CD4-positive, alpha-beta T cell treated with Interleukin-6 for 4 hours (primary cell): ENCODE results near the gene TMEM218.
"Not testable (repeated sequence)": the region's sequence is repeated elsewhere in the genome, so short reads cannot be mapped to it uniquely, and the experiment has no call there.

Experiments
- DNase-seq: peaks from one replicate; pipeline ENCODE4 v3.0.0-alpha.2; 2020; ENCODE audit warnings: mixed read lengths

The TMEM218 gene

GRCh38 chr11:125073616-125074483 lies 37.6 kb downstream of the TMEM218 start:
- DNase-seq: no peak

DNA sequence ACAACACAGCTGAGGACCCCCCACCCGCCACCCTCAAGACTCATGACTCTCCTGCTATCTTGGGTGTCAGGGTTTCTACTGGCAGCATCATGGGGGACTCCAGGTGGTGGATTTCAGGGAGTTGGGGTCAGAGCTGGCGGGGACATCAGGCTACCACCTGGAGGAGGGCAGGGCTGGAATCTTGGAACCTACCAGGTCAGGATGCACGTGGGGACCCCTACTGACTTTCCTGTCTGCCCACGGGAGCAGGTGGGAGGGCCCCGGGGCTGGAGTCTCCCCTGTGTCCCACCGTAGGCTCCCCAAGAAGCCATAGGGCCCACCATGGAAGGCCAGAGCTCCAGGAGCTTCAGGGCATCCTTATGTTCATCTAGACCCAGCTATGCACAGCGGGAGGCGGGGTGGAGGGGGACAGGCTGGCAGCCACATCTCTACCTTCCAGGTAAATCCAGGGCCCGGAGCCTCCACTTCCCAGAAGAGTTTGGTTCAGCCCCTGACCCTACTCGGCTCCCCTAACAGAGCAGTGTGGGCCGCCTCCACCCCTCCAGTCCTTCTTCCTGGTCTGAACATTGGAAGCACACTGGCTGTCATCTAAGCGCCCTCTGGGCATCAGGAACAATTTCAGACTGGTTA lies 38.4 kb downstream of the TMEM218 start:
- no peak for DNase-seq

- DNase-seq: no peak
Measured at GRCh38 chr11:125072218-125072960, 39.0 kb downstream of the TMEM218 start.

- DNase-seq: no peak
Measured at GRCh38 chr11:125071846-125072217, 39.6 kb downstream of the TMEM218 start.

DNA sequence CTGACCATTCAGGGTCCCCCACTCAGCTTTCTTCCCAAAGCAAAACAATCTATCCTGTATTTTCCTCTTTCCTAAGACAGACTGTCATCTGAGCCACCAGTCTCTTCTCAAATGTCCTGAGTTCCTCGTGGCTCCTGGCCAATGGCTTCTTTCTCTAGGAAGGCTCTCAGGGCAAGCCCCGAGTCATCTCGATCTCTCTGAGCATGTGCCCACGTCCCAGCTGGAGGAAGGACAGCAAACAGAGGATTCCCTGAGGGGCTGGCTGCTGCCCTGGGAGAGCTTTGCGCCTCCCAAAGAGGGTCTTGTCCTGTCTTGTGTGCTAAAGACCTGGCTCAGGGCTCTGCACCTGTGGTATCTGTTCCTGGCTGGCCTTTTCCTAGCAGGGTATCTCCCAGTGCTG lies 40.0 kb downstream of the TMEM218 start:
- no peak for DNase-seq

- no peak for DNase-seq
Measured at GRCh38 chr11:125070699-125071254, 40.6 kb downstream of the TMEM218 start.

GRCh38 chr11:125069796-125070195 lies 41.6 kb downstream of the TMEM218 start:
- no peak for DNase-seq

DNA sequence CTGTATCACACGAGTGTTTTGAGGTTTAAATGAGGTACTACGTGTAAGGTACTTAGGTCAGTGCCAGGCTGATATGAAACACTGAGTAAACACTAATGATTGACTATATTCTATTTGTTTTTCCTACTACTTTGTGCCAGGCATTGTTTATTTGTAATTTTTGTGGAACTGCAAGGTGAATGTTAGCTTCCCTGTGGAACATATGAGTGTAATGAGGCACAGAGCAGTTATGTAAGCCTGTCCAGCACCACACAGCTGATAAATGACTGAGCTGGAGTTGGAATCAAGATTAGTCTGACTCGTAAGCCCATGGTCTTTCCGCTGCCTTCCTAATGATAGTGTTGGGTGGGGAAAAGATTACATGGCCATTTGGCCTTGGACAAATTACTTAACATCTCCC lies 42.4 kb downstream of the TMEM218 start:
- DNase-seq: no peak

GRCh38 chr11:125068368-125068767 lies 43.1 kb downstream of the TMEM218 start:
- no peak for DNase-seq

DNA sequence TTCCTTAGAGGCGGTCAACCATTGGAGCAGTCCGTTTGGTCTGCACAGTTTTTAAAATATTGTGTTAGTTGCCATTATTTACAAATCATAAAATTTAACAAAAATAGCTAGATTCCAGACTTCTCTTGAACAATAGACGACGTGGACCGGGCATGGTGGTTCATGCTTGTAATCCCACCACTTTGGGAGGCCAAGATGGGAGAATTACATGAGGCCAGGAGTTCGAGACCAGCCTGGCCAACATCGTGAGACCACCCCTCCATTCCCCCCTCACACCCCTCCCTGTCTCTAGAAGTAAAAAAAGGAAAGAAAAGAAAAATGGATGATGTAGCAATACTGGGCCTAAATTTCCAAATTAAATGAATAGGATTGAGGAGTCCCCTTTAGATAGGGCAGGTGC lies 47.4 kb downstream of the TMEM218 start:
- no peak for DNase-seq

DNA sequence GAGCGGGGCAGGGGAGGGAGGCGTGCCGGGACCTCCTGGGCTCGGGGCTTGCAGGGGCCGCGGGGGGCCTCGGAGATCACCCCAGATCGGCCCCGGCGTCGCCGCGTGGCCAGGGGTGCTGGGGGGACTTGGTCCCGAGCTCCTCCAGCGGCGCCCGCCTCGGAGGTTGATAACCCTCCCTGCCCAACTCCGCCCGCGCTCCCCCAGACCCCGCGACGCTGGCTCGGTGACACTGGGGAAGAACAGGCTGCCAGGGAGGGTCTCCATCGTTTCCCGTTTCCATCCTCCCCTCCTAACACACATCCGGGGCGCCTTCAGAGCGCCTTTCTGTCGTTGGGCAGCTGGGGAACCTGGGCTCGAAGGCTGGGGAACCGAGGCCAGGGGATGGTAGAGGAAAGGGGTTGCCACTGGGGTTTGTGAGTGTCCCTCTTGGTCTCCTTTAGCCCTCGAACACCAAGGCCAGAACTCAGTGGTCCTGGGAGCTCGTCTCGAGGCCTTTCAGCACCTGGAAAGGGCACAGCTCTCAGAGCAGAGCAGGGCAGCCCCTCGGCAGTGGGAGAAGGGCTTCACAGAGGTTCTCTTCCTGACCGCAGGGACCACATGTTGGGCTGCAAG lies 47.9 kb downstream of the TMEM218 start:
- no peak for DNase-seq

- peak; percentile 42 for DNase-seq
Measured at GRCh38 chr11:125062931-125063428, 48.4 kb downstream of the TMEM218 start, which contains the start of gene SLC37A2. SLC37A2 (plus strand) TSS chr11:125063305; CDS start chr11:125063368, 63 bp downstream.

DNA sequence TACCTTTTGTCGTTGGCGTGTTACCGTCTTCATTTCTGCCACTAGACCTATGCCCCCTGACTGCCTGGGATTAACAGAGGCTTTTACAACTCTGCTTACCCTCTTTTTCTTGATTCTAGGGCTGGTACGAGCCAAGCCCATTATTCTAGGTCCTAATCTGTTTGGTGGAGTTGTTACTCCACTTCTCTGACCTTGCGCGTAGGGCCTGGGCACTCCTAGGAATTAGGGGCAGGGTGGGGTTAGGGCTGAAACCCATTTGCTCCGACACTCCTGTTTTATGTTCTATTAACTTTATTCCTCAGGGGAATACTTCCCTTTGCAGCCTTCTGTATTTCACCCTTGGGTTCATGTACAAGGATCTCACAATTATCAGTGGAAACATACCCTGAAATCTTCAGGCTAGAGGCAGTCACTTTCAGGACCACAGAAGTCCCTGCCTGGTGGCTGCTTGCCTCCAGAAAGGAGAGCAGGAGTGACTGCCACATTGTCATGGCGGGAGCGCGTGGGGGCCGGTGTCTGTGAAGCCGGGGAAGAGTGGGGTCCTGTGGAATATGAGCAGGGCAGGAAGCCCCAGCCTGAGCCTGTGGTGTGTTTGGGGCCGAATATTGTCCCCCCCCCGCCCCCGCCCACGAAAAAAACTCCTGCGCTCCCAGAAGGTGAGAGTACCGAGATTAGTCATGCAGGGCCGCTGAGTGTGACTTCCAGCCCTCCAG lies 49.1 kb downstream of the TMEM218 start:
- no peak for DNase-seq

DNA sequence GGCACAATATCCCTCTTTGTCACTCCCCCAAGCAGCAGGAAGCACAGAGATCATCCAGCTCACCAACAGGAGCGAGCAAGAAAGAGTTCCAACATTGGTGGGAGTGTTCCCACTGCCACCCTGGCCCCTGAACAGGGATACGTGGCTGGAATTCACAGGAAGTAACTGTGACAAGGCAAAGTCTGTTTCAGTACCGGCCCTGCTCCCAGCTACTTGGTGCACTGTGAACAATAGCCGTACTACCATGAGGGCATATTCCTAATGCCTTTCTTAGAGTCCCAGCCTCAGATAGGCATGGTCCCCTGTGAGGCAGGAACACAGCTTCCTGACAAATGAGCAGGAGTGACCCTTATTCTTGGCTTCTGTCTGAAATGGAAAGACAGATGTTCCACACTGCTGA lies 50.1 kb downstream of the TMEM218 start:
- no peak for DNase-seq

GRCh38 chr11:125057693-125058016 lies 53.8 kb downstream of the TMEM218 start:
- DNase-seq: no peak

DNA sequence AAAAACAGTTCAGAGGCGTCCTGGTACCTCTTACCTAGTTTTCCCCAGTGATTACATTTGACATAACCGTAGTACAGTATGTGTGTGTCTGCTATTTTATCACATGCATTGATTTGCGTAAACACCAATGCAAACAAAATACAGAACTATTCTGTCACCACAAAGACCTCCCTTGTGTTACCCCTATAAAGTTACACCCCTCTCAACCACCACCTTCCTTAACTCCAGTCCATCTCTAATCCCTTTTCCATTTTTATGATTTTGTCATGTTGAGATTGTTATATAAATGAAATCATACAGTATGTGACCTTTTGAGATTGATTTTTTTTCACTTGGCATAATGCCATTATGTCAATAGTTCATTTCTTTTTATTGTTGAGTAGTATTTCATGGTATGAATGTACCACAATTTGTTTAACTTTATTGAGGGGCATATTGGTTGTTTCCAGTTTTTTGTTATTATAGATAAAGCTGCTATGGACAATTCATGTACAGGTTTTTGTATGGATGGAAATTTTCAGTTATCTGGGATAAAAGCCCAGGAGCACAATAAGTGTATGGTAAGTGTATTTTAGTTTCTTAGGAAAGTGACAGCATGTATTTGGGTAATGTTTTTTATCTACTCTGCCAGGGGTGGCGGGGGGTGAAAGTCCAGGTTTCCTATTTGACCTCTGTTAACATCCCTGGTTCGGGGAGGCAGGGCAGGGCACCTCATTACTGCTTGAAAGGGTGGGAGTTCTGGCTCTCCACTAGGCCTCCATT lies 54.3 kb downstream of the TMEM218 start:
- DNase-seq: no peak

- DNase-seq: not testable (repeated sequence)
Measured at GRCh38 chr11:125056111-125056510, 55.3 kb downstream of the TMEM218 start.

- DNase-seq: no peak
Measured at GRCh38 chr11:125055107-125055715, 56.2 kb downstream of the TMEM218 start.

- DNase-seq: no peak
Measured at GRCh38 chr11:125053167-125053566, 58.3 kb downstream of the TMEM218 start.

DNA sequence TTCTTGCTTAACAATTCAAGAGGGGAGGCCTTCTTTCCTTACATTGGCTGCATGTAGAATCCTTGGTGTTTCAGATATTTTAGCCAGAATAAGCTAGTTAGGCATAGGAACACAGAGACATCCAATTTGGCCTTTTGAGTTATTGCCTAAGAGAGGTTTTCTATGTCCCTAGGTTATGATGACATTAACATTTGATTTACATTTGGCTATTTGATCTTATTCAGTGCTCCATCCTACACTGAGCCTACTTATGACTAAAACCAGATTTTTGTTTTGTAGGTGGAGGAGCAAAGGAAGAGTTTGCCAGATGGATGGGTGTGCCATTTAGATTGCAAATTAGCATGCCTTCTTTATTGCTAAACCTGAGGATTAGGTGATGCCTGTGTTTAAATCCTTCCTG lies 59.4 kb downstream of the TMEM218 start:
- no peak for DNase-seq
